GM10266 (cell line): ENCODE data around the gene ACTR5.
"Not testable (repeated sequence)": the region's sequence is repeated elsewhere in the genome, so short reads cannot be mapped to it uniquely, and the experiment has no call there.

Source experiments
- DNase-seq: peaks from one replicate; pipeline ENCODE4 v3.0.0; 2012; ENCODE audit errors: extremely low spot score
- TF ChIP-seq, protein P1 (sequence below): IDR thresholded peaks from 2 replicates; pipeline ENCODE4 v1.5.1; 2012; ENCODE audit warnings: mild to moderate bottlenecking, low read depth; ENCODE audit not compliant: control insufficient read depth, insufficient read depth; ENCODE audit errors: missing control alignments

Gene ACTR5

DNA sequence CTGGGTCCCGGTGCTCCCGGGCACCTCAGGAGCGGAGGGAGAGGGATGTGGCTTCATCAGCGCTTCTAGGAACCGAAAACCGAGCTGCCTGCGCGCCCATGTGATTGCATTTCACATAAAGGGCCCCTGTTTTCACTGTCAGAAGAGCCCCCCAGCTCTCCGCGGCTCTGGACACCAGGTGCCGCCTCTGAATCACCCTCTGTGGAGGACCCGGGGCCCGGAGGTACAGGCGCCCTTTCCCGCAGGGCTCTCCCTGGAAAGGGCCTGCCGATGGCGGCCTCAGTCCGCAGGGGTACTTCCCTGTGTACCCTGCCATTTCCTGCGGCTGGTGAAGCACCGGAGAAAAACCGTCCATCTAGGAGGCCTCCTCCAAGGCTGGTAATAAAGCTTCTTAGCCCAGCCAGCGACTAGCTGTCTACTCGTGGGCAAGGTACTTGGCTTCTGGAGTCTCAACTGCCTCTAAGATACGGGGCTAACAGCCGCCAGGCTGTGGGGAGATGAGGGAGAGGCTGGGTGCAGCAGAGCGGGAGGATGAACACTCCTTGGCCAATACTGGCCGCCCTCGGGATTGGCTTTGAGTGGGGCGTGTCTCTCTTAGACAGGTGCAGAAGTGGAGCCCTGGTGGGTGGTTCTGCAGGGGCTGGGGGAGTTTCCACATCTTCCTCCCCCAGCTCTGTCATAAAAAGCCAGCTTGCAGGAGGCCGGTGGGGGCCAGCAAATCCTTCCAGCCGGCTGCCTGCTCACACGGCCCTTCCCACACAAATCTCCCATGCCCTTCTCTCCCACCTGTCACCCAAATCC lies 58.8 kb downstream of the ACTR5 start:
- TF ChIP-seq, protein P1, sequence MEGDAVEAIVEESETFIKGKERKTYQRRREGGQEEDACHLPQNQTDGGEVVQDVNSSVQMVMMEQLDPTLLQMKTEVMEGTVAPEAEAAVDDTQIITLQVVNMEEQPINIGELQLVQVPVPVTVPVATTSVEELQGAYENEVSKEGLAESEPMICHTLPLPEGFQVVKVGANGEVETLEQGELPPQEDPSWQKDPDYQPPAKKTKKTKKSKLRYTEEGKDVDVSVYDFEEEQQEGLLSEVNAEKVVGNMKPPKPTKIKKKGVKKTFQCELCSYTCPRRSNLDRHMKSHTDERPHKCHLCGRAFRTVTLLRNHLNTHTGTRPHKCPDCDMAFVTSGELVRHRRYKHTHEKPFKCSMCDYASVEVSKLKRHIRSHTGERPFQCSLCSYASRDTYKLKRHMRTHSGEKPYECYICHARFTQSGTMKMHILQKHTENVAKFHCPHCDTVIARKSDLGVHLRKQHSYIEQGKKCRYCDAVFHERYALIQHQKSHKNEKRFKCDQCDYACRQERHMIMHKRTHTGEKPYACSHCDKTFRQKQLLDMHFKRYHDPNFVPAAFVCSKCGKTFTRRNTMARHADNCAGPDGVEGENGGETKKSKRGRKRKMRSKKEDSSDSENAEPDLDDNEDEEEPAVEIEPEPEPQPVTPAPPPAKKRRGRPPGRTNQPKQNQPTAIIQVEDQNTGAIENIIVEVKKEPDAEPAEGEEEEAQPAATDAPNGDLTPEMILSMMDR = peak; percentile 28
- peak; percentile 59 for DNase-seq

DNA sequence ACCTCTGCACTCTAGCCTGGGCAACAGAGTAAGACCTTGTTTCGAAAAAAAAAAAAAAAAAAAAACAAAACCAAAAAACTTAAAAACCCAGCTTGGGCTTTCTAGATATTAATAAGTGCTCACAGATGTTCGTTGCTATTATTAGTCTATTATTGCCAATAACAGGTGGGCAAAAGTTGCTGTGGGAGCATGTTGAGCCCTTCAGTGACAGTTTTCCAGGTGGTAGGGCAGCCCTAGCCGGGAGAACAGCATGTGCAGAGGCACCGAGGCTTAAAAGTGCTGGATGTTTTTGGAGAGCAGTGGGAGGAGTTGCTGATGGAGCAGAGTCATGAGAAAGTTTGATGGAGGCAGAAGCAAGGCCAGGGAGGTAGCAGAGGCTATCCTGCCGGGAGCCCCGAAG lies 61.7 kb downstream of the ACTR5 start:
- peak; percentile 35 for DNase-seq

DNA sequence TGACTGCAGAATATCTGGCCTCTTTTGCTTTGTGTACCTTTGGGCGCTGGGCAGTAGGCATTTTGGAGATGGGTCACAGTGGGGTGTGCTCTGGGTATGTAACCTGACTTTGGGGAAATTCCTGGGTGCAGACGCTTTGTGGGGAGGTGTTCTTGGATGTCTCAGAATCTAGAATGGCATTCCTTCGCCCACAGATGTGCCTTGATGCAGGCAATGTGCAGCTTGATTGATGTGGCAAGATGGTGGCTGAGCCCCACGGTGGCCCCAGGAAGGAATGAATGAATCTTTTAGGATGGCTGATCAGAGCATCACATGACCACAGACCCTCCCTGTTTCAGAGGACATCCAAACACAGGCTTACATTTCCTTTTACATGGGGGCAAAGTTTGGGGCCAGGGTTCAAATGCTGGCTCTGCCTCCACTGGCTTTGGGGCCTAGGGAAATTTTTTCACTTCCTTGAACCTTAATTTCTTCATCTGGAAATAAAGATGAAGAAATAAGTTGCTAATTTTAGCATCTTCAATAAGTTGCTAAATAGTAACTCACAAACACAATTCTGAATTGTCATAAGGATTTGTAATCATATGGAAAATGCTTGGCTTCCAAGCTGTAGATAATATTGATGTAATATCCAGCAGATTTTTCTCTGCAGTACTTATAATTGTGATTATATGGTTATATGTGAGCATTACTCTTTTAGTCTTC lies 62.8 kb downstream of the ACTR5 start:
- TF ChIP-seq, protein P1 = no peak
- DNase-seq = no peak

More for the DNA sequence above, 61.7 kb downstream of the ACTR5 start:
- TF ChIP-seq, protein P1 = no peak

DNA sequence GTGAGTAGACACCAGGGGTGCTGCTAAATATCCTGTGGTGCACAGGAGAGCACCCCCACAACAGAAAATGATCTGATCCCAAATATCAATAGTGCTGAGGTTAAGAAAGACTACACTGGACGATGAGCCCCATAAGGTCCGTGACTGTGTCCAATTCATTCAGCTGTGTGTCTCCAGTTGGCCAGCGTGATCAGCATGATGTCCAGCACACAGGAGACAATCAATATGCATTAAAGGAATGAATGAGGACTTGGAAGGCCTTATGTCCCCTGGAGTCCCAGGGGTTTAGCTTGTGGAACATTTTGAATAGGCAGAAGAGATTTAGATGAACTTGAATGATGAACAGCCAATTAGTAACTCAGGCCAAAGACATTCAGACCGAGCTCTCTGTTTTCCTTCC lies 63.5 kb downstream of the ACTR5 start:
- no peak for DNase-seq
- TF ChIP-seq, protein P1 = no peak

- DNase-seq = no peak
- TF ChIP-seq, protein P1 = no peak
Observed at GRCh38 chr20:38812182-38812581, 63.9 kb downstream of the ACTR5 start.

- TF ChIP-seq, protein P1 = no peak
- no peak for DNase-seq
Observed at GRCh38 chr20:38812709-38813573, 64.7 kb downstream of the ACTR5 start.

DNA sequence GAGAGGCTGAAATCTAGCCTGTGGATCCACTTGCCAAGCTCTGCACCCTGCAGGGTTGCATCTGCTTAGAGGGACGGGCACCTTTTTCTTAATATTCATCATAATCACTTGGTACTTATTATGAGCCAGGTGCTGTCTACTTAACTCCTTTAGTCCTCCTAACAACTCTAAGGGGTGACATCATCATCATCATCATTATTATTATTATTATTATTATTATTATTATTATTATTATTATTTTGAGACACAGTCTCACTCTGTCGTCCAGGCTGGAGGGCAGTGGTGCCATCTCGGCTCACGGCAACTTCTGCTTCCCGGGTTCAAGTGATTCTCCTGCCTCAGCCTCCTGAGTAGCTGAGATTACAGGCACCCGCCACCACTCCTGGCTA lies 65.3 kb downstream of the ACTR5 start:
- DNase-seq = not testable (repeated sequence)
